SIG-M5 (cell line): ENCODE measurements around the gene CCDC69.

Experiments
- DNase-seq: peaks from one replicate; lab custom pipeline; 2025; lab: John Stamatoyannopoulos, UW

The CCDC69 gene

GRCh38 chr5:151142933-151143332 lies 81.0 kb downstream of the CCDC69 start:
- no peak for DNase-seq

DNA sequence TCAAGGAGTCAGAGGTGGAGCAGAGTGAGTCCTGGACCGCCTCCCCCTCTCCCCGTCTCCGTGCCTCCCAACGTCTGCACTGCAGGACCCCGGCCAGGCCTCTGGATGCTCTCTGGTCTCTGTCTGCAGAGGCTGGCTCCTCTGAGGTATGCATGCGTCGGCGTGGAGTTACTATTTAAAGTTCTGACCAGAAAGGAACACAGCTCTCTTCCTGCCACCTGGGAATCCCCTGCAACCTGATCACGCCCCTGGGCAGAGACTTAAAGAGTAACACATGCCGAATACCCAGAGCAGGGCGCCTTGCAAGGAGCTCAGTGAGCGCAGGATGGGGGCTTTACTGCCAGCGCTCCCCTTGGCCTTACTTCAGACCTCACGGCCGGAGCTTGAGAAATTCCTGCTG lies 82.4 kb downstream of the CCDC69 start:
- no peak for DNase-seq

DNA sequence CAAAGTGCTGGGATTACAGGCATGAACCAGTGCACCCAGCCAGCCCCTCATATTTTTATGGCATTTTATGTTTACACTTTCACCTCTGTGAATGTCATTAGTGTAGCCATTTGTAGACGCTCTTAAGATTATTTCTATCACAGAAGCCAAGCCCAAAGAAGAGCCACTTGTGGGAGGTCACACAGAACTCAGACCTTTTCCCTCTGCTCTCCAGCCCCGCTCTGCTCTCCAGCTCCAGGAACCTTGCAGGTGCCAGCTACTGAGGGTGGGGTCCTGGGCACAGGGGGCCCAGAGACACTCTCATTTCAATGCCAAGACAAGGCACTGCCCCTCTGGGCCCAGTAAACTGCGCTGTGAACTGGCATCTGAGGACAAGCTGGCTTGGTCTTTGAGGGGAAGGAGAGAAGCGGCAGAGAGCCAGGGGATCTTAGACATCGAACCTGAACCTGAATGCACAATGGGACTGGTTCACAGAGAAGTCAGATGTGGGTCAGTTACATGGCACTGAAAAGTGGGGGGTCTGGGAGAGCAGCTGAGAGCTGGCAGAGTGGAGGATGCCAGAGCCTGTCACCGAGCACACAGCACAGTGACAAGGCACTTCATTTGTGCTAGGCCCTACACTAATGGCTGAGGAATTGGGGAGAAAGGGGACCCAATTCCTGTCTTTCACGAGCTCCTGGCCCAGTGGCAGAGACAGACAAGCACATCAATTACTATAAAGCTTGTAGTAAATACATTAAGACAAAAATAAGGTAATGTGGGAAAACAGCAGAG lies 83.0 kb downstream of the CCDC69 start:
- no peak for DNase-seq

- no peak for DNase-seq
Observed at GRCh38 chr5:151139646-151140045, 84.2 kb downstream of the CCDC69 start.

- no peak for DNase-seq
Observed at GRCh38 chr5:151139015-151139414, 84.9 kb downstream of the CCDC69 start.

- DNase-seq = no peak
Observed at GRCh38 chr5:151138114-151138513, 85.8 kb downstream of the CCDC69 start.

- no peak for DNase-seq
Observed at GRCh38 chr5:151137067-151137825, 86.6 kb downstream of the CCDC69 start.

DNA sequence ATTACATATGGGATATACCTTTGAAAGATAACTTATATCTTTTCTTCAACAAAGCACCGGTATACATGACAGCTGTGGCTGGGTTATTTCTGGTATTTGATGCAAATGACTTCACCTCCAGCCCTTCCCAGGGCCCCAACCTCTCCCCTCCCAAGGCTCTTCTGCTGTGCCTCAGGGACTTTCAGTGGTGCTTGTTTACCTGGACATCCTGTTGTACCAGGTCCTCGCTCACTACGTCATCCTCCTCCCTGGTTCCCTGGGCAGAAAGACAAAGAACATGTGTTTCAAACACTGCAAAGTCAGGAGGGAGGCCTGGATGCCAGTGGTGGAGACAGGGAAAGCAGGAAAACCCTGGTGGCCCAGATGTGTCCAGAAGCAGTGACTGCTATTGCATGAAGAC lies 89.7 kb downstream of the CCDC69 start:
- no peak for DNase-seq

GRCh38 chr5:151132963-151133362 lies 90.9 kb downstream of the CCDC69 start:
- peak; percentile 22 for DNase-seq
